Measurements from ENCODE around the gene KBTBD12. TPM values are rescaled to one million over a fixed set of nuclear protein-coding genes. Genes with fewer than 3 reads are reported as not detected.

Gene KBTBD12
- total RNA-seq, 1 donor = not detected

DNA sequence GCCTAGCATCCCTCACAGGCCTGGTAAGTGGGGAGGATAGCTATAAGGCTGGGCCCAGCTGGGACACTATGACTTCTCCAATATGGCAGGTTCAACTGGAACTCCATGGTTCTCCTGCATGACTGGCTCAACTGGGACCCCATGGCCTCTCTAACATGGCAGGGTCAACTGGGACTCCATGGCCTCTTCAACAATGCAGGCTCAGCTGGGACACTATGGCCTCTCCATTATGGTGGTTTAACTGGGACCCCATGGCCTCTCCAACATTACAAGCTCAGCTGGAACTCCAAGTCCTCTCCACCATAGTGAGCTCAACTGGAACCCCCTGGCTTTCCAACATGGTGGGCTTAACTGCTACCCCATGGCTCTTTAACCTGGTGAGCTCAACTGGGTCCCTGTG lies 79.0 kb downstream of the KBTBD12 start:
- Histone ChIP-seq H3K9me3 (ENCODE audit: low read depth, low read length) (no peaks in the 10 kb centered on the region), H3K4me3 (ENCODE audit: low read length) (no peak overlapping the region), H3K4me1 (ENCODE audit: insufficient read depth, low read length) (no peaks in the 10 kb centered on the region), H3K27me3 (ENCODE audit: insufficient read depth, low read length) (no peaks in the 10 kb centered on the region)

DNA sequence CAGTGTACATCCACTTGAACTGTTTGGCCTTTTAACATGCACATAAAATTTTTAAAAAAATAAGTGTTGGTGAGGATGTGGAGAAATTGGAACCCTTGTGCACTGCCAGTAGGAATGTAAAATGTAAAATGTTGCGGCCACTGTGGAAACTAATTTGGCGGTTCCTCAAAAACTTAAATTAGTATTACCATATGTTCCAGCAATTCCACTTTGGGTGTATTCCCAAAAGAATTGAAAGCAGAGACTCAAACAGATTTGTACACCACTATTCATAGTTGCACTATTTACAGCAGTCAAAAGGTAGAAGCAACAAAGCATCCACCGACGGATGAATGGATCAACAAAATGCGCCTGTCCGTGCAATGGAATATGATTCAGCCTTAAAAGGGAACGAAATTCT lies 82.0 kb downstream of the KBTBD12 start:
- Histone ChIP-seq H3K4me1 (ENCODE audit: insufficient read depth, low read length) (no peaks in the 10 kb centered on the region), H3K27me3 (ENCODE audit: insufficient read depth, low read length) (no peaks in the 10 kb centered on the region), H3K4me3 (ENCODE audit: low read length) (no peak overlapping the region), H3K9me3 (ENCODE audit: low read depth, low read length) (no peaks in the 10 kb centered on the region)

DNA sequence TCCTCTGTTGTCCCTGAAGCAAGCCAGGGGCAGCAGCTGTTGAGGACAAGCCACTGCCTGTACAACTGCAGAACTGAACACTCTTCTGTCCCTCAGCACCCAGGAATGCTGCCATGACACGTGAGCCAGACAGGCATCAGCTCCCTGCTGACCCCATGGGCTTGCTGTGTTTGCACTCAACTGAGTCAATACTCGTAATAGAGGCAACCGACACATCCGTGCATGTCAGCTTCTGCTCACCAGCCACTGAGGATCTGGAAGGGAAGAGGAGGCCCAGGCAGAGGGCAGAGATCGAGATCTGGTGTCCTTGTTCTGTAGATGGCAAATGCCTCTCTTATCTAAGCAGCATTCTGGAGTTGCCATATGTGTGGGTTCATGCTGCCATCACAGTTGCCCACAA lies 82.9 kb downstream of the KBTBD12 start:
- Histone ChIP-seq H3K9me3 (ENCODE audit: low read depth, low read length) (no peaks in the 10 kb centered on the region), H3K27me3 (ENCODE audit: insufficient read depth, low read length) (no peaks in the 10 kb centered on the region), H3K4me1 (ENCODE audit: insufficient read depth, low read length) (no peaks in the 10 kb centered on the region), H3K4me3 (ENCODE audit: low read length) (no peak overlapping the region)

DNA sequence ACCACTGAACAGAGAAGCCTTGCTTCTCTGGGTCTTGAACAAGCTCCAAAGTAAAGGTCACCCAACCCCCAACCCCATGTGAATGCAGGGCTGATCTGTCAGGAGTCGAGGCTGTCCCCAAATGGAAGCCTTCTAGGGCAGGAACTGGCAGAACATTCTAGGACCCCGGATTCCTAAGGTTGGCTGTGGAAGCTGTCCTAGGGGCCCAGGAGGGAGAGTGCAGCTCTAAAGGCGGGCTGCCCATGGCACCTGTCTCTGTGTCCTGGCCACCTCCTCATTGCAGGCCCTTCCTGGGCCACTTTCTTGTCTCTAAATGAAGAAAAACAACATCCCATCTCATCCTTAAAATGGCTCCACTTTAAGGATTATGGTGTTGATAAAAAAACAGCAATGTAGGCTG lies 83.6 kb downstream of the KBTBD12 start:
- H3K4me3 ChIP-seq (ENCODE audit: low read length) = no peak overlapping the region
- H3K4me1 ChIP-seq (ENCODE audit: insufficient read depth, low read length) = no peaks in the 10 kb centered on the region
- no peaks in the 10 kb centered on the region for H3K9me3 ChIP-seq (ENCODE audit: low read depth, low read length)
- no peaks in the 10 kb centered on the region for H3K27me3 ChIP-seq (ENCODE audit: insufficient read depth, low read length)

DNA sequence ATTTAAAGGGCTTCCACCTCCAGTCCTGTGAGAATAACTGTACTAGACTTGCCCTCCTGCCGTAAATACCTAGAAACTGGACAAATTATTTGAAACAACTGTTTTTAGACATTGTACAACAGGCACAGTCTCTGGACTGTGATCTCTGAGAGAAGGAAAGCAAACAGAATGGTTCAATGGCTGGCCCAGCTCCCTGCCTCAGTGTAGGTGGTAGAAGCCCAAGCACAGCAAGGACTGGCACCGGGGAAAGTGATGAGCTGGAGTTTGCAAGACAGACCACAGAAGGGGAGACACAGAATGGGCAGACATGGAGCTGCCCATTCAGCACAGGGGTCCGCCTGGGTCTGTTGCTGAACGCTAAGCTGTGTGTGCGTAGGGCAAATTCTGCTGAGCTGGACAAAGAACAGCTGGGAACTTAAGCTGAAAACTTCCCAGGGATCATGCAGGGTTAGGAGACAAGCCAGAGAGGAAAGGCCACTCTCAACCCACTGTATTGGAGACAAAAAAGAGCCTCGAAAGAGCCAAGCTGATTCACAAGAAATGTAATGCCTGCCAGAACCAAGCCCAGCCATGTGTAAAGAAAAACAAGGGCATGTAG lies 84.6 kb downstream of the KBTBD12 start:
- Histone ChIP-seq H3K4me1 (ENCODE audit: insufficient read depth, low read length) (no peaks in the 10 kb centered on the region), H3K4me3 (ENCODE audit: low read length) (no peak overlapping the region), H3K27me3 (ENCODE audit: insufficient read depth, low read length) (no peaks in the 10 kb centered on the region), H3K9me3 (ENCODE audit: low read depth, low read length) (no peaks in the 10 kb centered on the region)

DNA sequence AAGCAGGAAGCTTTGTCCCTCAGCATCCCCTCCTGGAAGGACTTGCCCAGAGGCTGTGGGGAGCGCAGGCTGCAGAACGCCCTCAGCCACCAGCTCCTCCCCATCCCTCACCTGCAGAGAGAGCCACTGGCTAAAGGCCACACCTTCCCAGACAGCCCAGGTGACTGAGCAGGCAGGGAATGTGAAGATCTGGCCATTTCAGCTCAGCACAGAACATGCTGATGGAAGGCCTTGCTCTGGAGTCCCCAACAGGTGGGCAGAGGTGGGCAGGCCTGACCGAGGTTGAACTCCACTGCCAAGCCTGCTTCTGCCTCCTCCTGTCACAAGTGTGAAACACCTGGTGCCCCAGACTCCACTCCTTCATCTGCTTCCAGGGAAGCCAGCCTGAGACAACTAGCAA lies 86.5 kb downstream of the KBTBD12 start:
- no peaks in the 10 kb centered on the region for H3K27me3 ChIP-seq (ENCODE audit: insufficient read depth, low read length)
- no peak overlapping the region for H3K4me3 ChIP-seq (ENCODE audit: low read length)
- H3K9me3 ChIP-seq (ENCODE audit: low read depth, low read length) = no peaks in the 10 kb centered on the region
- no peaks in the 10 kb centered on the region for H3K4me1 ChIP-seq (ENCODE audit: insufficient read depth, low read length)

DNA sequence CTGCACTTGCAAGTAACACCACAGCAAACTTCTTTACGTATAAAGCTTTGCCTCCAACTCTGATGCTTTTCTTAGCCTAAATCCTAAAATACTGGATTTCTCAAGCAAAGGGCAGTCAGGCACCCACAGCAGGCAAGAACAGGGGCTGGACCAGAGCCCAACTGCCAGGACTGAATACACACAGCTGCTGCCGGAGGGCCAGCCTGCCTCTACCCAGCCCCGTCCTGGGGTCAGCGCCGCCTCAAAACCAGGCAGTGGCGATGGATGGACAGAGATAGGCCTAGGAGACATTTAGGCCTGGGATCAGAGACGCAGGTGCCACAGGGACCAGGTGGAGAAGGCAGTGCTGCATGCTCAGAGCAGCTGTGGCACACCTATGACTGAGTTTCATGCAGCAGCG lies 89.6 kb downstream of the KBTBD12 start:
- no peaks in the 10 kb centered on the region for H3K9me3 ChIP-seq (ENCODE audit: low read depth, low read length)
- no peaks in the 10 kb centered on the region for H3K4me1 ChIP-seq (ENCODE audit: insufficient read depth, low read length)
- no peaks in the 10 kb centered on the region for H3K27me3 ChIP-seq (ENCODE audit: insufficient read depth, low read length)
- no peak overlapping the region for H3K4me3 ChIP-seq (ENCODE audit: low read length)

DNA sequence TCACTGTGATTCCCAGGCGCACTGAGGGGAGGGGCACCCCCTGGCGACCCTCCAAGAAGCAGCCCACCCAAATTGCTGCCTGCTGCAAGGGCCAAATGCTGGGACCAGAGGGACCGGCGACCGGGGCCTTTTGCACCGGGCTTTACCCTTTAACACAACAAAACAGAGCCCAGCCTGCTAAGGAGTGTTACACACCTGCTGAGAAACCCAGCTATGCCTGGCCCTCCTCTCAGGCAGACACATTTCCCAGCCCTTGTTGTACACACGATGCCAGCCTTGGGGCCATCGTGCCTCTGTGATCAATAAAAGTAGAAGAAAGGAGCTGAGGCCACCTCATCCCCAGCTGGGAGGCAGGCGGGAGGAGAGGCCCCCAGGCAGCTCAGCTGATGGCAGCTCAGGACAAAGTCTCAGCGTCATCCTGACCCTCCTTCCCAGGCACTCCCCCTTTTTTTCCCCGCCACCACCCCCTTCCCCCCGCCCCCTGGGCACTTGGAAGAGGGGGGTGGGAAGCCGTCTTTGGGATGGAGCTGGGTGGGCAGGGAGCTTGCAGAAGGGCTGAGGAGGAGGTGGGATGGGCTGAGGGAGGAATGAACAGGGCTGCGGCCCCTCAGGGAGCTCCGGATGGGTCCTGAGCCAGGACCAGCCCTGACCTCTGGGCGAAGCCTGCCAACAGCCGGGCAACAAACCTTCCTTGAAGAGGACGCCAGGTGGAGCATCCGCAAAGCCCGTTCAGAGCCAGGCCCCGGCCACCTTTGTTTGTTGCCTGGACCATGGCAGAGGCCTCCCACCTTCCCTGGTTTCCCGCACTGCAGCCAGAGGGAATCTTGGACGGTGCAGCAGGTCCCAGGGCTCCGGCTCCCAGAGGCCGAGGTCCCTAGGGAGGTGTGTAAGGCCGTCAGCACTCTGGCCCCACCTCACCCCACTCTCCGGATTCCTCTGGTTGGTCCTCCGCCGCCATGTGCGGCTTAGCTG lies 91.3 kb downstream of the KBTBD12 start:
- Histone ChIP-seq H3K4me3 (ENCODE audit: low read length) (no peak overlapping the region), H3K9me3 (ENCODE audit: low read depth, low read length) (no peaks in the 10 kb centered on the region), H3K27me3 (ENCODE audit: insufficient read depth, low read length) (no peaks in the 10 kb centered on the region), H3K4me1 (ENCODE audit: insufficient read depth, low read length) (no peaks in the 10 kb centered on the region)

DNA sequence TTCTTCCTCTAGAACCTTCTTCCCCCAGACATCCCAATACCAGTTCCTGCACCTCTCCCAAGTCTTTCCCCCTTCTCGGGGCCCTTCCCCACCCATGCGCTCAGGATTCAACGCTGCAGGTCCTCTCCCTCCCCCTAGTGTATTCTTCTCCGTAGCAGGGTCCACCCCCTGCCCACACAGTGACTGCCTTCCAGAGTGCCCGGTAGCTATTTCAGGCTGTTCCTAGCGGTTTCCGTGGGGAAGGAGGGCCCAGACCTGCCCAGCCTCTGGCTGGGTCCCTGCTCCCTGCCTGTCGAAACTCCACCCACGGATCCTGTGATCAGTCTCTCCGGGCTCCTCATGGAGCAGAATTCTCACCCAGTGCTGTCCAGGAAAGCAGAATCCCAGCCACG lies 92.0 kb downstream of the KBTBD12 start:
- no peaks in the 10 kb centered on the region for H3K4me1 ChIP-seq (ENCODE audit: insufficient read depth, low read length)
- no peaks in the 10 kb centered on the region for H3K27me3 ChIP-seq (ENCODE audit: insufficient read depth, low read length)
- no peak overlapping the region for H3K4me3 ChIP-seq (ENCODE audit: low read length)
- no peaks in the 10 kb centered on the region for H3K9me3 ChIP-seq (ENCODE audit: low read depth, low read length)

DNA sequence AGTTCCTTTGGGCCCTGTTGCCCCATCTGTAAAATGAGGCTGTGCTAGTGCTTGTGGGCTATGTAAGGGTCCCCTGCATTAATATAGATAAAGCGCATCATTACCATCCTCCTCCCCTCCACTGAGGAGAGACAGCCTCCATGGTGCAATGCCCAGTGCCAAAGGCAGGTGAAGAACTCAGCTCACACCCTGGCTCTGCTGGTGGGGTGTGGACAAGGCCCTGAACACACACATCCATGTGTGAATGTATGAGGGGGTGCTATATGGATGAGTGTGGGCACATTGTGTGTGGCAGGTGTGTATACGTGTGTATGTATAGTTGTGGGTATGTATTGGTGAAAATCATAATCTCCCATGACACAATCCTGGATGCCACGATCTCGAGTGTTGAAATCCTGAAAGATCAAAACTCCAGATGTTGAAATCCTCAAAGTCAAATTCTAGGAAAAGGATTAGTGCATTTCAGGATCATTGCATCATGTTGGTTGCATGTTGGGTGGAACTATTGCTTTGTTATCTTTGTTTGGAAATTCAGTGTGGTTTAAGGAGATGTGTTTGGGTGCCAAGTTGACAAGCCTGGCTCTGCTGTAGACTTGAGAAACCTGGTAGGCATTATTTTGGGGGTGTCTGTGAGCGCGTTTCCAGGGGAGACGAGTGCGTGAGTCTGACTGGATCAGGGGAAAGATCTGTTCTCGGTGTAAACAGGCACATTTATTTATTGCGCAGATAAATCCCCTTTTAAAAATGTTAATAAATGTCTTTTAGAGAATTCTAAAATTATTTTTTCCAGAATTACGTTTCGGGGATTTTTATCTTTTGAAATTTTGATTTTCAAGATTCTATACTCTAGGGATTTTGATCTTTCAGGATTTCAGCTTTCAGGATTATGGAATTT lies 95.2 kb downstream of the KBTBD12 start:
- no peaks in the 10 kb centered on the region for H3K9me3 ChIP-seq (ENCODE audit: low read depth, low read length)
- H3K4me3 ChIP-seq (ENCODE audit: low read length) = no peak overlapping the region
- H3K27me3 ChIP-seq (ENCODE audit: insufficient read depth, low read length) = no peaks in the 10 kb centered on the region
- no peaks in the 10 kb centered on the region for H3K4me1 ChIP-seq (ENCODE audit: insufficient read depth, low read length)

DNA sequence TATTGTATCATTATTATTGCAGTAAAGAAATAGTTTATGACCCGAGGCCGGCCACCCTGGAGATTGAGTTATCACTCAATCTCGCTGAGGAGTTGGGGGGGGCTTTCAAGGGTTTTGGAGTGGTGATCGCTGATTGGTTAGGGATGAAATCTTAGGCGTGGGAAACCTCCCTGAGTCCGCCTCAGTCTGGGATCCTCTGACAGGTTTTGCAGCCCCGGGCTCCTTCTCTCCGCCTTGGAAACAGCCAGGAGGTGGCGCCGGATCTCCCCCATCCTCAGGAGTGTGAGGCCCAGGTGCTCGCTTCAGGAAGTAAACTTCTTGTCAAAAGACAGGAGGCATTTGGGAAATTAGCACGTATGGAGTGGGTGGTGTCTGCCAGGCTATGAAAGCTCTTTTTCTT lies 96.1 kb downstream of the KBTBD12 start:
- Histone ChIP-seq H3K27me3 (ENCODE audit: insufficient read depth, low read length) (no peaks in the 10 kb centered on the region), H3K4me1 (ENCODE audit: insufficient read depth, low read length) (no peaks in the 10 kb centered on the region), H3K9me3 (ENCODE audit: low read depth, low read length) (no peaks in the 10 kb centered on the region)

DNA sequence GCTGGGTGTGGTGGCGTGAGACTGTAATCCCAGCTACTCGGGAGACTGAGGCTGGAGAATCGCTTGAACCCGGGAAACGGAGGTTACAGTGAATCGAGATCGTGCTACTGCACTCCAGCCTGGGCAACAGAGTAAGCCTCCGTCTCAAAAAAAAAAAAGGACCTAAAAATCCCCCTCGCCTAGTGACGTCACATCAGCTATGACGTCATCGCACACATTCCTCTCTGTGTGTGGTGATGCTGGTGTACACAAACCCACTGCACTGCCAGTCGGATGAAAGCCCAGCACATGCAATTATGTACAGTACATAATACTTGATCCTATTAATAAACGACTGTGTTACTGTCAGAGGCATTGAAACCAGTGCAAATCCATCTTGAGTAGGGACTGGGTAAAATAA lies 97.0 kb downstream of the KBTBD12 start:
- Histone ChIP-seq H3K27me3 (ENCODE audit: insufficient read depth, low read length) (no peaks in the 10 kb centered on the region), H3K9me3 (ENCODE audit: low read depth, low read length) (no peaks in the 10 kb centered on the region), H3K4me1 (ENCODE audit: insufficient read depth, low read length) (no peaks in the 10 kb centered on the region), H3K4me3 (ENCODE audit: low read length) (no peak overlapping the region)

More for the DNA sequence above, 96.1 kb downstream of the KBTBD12 start:
- H3K4me3 ChIP-seq (ENCODE audit: low read length) = no peak overlapping the region

DNA sequence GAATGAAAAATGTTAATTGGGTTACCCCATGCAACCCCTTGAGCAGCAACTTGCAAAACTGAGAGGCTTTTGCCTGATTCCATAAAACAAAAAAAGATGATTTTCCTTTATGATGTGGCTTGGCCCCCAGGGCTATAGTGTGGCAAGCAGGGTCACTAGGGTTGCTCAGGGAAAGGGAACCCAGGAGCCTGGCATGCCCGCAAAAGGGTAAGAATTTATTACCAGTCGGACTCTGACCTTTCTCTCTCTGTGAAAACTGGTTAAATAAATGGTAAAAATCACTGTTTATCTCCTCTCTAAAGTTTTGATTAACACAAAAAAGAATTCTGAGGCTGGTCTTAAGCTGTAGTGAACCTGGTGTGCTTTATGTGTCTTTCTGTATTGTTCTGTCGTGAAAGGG lies 99.5 kb downstream of the KBTBD12 start:
- Histone ChIP-seq H3K4me1 (ENCODE audit: insufficient read depth, low read length) (no peaks in the 10 kb centered on the region), H3K4me3 (ENCODE audit: low read length) (no peak overlapping the region), H3K9me3 (ENCODE audit: low read depth, low read length) (no peaks in the 10 kb centered on the region), H3K27me3 (ENCODE audit: insufficient read depth, low read length) (no peaks in the 10 kb centered on the region)

DNA sequence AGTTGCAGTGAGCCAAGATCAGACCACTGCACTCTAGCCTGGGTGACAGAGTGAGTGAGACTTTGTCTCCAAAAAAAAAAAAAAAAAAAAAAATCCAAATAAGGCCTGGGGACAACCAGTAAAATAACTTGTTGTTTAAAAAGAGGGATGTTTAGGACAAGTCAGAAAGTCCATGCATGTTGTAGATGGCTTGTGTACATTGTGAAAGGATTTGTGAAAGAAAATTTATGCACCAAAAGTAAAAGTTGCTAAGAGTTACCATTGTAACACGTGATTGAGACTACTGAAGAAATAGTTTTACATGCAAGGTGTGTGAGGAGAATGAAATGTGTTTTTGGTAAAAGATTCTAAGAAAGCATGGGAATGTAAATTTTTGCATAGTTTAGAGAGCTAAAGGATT lies 101.5 kb downstream of the KBTBD12 start:
- Histone ChIP-seq H3K4me1 (ENCODE audit: insufficient read depth, low read length) (no peaks in the 10 kb centered on the region), H3K27me3 (ENCODE audit: insufficient read depth, low read length) (no peaks in the 10 kb centered on the region), H3K9me3 (ENCODE audit: low read depth, low read length) (no peaks in the 10 kb centered on the region), H3K4me3 (ENCODE audit: low read length) (no peak overlapping the region)

DNA sequence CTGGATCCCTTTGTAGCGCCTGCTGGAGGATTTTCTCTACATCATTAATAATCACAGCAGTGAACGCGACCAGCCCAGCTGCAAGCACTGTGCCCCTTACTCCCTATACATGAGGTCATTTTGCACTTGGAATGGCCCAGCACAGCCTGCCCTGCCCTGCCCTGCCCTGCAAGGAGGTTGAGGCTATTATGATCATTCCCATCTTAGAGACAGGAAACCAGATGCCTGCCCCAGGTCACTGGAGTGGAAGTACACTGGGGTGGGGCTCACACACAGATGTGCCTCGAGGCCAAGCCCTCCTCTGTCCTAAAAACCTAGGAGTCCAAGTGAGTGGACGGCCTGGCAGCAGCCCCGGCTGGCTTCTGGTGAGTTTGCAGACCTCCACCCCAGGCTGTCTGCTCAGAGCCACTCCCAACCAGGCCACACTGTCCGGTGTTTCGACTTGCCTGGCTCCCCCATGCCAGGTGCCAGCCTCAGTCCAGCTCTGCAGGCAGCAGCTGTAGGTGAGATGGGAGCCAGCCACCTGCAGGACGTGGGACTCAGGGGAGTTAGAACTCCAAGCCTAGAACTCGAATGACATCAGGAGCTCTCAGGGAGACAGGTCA lies 106.8 kb downstream of the KBTBD12 start:
- Histone ChIP-seq H3K4me3 (ENCODE audit: low read length) (no peak overlapping the region), H3K9me3 (ENCODE audit: low read depth, low read length) (no peaks in the 10 kb centered on the region), H3K27me3 (ENCODE audit: insufficient read depth, low read length) (no peaks in the 10 kb centered on the region), H3K4me1 (ENCODE audit: insufficient read depth, low read length) (no peaks in the 10 kb centered on the region)
